Measurements from ENCODE around the gene PIK3IP1. TPM values are rescaled to one million over a fixed set of nuclear protein-coding genes. Genes with fewer than 3 reads are reported as not detected.

PIK3IP1 gene, protein sequence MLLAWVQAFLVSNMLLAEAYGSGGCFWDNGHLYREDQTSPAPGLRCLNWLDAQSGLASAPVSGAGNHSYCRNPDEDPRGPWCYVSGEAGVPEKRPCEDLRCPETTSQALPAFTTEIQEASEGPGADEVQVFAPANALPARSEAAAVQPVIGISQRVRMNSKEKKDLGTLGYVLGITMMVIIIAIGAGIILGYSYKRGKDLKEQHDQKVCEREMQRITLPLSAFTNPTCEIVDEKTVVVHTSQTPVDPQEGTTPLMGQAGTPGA
- total RNA-seq = 17.9 and 22.2 TPM in 2 replicates
- 19.5 and 22.4 TPM in 2 replicates for polyA plus RNA-seq

DNA sequence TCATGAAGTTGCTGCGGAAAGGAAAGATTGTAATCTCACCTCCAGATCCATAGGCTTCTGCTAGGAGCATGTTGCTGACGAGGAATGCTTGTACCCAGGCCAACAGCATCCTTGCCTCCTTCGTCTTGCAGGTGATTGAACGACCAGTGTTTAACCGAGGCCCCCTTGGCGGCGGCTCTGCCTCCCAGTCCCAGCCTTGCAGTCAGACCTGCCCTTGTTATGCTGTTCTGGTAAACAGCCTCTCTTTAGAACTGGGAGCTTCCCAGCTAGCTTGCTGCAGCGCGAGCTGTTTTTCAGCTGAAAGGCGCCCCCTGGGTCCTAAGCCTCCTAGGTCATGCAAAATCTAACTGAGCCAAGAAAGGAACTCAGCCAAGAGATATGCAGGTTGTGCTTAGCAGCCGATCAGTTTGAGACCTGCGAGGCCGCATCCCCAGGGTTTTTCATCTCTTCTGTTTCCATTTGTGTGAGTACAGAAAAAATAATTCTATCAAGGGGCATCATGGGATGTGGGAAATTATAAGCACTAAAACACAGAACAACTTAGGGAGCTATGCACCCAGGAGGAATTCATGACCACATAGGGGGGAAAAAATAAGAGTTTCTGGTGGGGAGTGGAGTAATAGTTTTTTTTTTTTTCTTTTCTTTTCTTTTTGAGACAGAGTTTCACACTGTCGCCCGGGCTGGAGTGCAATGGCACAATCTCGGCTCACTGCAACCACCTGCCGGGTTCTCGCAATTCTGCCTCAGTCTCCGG is at the start of gene PIK3IP1:
Gene PIK3IP1 (minus strand): TSS at position 253 of the 754 bp plus-strand sequence. CDS start 144 bp downstream, at position 109.
- H3K36me3 ChIP-seq (replicated peaks; ENCODE audit: insufficient read depth, low read depth) = no peaks in the 10 kb centered on the region
- peak within 1 kb of the TSS; percentile 41 for H3K4me3 ChIP-seq
- H2AFZ ChIP-seq = peak within 1 kb of the TSS; percentile 35
- no peaks in the 10 kb centered on the region for H3K9me2 ChIP-seq (replicated peaks; ENCODE audit: insufficient read depth)
- peaks cover 42% of the 10 kb centered on the region for H3K4me1 ChIP-seq (ENCODE audit: insufficient read depth)
- no peaks in the 10 kb centered on the region for H3K9me3 ChIP-seq (ENCODE audit: low read depth)
- no peaks in the 10 kb centered on the region for H4K20me1 ChIP-seq (ENCODE audit: insufficient read depth, poor library complexity, severe bottlenecking)
- TF ChIP-seq, protein P1, sequence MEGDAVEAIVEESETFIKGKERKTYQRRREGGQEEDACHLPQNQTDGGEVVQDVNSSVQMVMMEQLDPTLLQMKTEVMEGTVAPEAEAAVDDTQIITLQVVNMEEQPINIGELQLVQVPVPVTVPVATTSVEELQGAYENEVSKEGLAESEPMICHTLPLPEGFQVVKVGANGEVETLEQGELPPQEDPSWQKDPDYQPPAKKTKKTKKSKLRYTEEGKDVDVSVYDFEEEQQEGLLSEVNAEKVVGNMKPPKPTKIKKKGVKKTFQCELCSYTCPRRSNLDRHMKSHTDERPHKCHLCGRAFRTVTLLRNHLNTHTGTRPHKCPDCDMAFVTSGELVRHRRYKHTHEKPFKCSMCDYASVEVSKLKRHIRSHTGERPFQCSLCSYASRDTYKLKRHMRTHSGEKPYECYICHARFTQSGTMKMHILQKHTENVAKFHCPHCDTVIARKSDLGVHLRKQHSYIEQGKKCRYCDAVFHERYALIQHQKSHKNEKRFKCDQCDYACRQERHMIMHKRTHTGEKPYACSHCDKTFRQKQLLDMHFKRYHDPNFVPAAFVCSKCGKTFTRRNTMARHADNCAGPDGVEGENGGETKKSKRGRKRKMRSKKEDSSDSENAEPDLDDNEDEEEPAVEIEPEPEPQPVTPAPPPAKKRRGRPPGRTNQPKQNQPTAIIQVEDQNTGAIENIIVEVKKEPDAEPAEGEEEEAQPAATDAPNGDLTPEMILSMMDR (IDR thresholded peaks at IDR 0.05; ENCODE audit: poor library complexity) = no peak
- TF ChIP-seq EZH2 (IDR thresholded peaks at IDR 0.05; ENCODE audit: borderline replicate concordance) (no peak), EZH2phosphoT487 (IDR thresholded peaks at IDR 0.05; ENCODE audit: low read depth, severe bottlenecking, unreplicated experiment) (no peak)
- no peaks in the 10 kb centered on the region for H3K79me2 ChIP-seq
- peak; percentile 92 for DNase-seq (ENCODE audit: low spot score)
- H3K27me3 ChIP-seq = no peaks in the 10 kb centered on the region
- H3K27ac ChIP-seq = peak within 1 kb of the TSS; percentile 77
- 25% methylated on average over 19 of the region's 19 CpGs for WGBS (ENCODE audit: low lambda C conversion rate, missing lambda C conversion rate)
- peak within 1 kb of the TSS; percentile 95 for H3K4me2 ChIP-seq

DNA sequence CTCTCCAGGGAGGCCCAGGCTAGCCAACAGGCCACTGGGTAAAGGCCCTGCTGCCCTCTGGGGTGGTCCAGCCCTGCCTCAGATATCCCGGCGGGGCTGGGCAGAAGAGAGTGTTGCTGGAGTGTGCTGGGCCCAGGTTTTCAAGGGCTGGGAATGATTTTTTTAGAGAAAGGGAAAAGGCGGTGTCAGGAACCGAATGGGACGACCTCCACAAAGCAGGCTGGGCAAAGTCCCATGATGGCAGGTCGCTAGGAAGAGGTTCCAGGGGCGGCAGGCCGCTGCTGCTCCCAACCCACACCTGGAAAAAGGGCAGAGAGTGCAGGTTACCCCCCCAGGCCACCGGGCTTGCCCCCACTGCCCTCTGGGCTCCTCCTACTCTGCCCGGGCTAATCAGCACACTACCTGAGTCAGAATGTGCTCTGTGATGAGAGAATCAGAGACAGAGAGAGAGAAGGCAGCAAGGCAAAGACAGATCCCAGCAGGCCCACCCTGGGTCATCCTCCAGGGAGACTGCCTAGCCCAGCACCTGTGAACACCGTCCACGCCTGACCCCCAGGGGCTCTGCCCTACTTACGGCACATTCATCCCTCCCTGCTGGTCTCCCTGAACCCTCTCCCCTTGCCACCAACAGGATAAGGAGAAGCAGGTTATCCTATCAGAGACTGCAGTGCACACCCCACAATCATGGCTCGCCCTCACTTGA is 49.2 kb upstream of the PIK3IP1 start:
- H3K27me3 ChIP-seq = no peaks in the 10 kb centered on the region
- peaks cover 76% of the 10 kb centered on the region for H3K79me2 ChIP-seq
- WGBS (ENCODE audit: low lambda C conversion rate, missing lambda C conversion rate) = 85% methylated on average over 14 of the region's 14 CpGs
- no peaks in the 10 kb centered on the region for H3K9me3 ChIP-seq (ENCODE audit: low read depth)
- H3K4me2 ChIP-seq = peak overlapping the region; percentile 100
- peaks cover 63% of the 10 kb centered on the region for H4K20me1 ChIP-seq (ENCODE audit: insufficient read depth, poor library complexity, severe bottlenecking)
- no peak overlapping the region for H3K4me3 ChIP-seq
- peak; percentile 19 for DNase-seq (ENCODE audit: low spot score)
- TF ChIP-seq EZH2phosphoT487 (IDR thresholded peaks at IDR 0.05; ENCODE audit: low read depth, severe bottlenecking, unreplicated experiment) (no peak), EZH2 (IDR thresholded peaks at IDR 0.05; ENCODE audit: borderline replicate concordance) (no peak)
- TF ChIP-seq, protein P1 (IDR thresholded peaks at IDR 0.05; ENCODE audit: poor library complexity) = no peak
- H3K9me2 ChIP-seq (replicated peaks; ENCODE audit: insufficient read depth) = no peaks in the 10 kb centered on the region
- peak overlapping the region; percentile 84 for H3K27ac ChIP-seq
- no peak overlapping the region for H2AFZ ChIP-seq
- H3K36me3 ChIP-seq (replicated peaks; ENCODE audit: insufficient read depth, low read depth) = no peaks in the 10 kb centered on the region
- H3K4me1 ChIP-seq (ENCODE audit: insufficient read depth) = peaks cover 64% of the 10 kb centered on the region

DNA sequence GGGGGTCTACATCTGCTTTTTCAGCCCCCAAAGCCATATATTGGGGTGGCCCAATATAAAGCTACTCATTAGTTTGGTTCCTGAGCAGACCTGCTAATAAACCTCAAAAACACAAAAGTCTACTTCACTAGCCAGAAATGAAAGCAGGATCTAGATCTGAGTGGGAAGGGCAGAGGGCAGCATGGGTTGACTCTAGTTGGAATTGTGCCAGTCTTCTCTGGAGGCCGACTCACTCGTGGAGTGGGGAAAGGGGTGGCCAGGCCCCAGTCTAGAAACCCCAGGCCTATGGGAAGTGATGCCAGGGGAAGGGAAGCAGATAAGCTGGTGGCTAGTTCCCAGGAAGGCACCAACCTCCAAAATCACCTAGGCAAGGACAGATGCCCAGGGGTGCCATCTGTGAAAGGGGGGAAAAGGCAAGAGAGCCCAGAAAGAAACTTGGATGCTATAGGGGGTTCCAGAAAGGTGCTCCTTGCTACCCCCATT is 48.5 kb upstream of the PIK3IP1 start:
- WGBS (ENCODE audit: low lambda C conversion rate, missing lambda C conversion rate) = 77% methylated on average over 2 of the region's 2 CpGs
- no peaks in the 10 kb centered on the region for H3K27me3 ChIP-seq
- no peaks in the 10 kb centered on the region for H3K9me3 ChIP-seq (ENCODE audit: low read depth)
- DNase-seq (ENCODE audit: low spot score) = no peak
- H3K9me2 ChIP-seq (replicated peaks; ENCODE audit: insufficient read depth) = no peaks in the 10 kb centered on the region
- H3K4me1 ChIP-seq (ENCODE audit: insufficient read depth) = peaks cover 64% of the 10 kb centered on the region
- peak overlapping the region; percentile 100 for H3K4me2 ChIP-seq
- no peak overlapping the region for H3K4me3 ChIP-seq
- peaks cover 81% of the 10 kb centered on the region for H3K79me2 ChIP-seq
- peaks cover 63% of the 10 kb centered on the region for H4K20me1 ChIP-seq (ENCODE audit: insufficient read depth, poor library complexity, severe bottlenecking)
- no peaks in the 10 kb centered on the region for H3K36me3 ChIP-seq (replicated peaks; ENCODE audit: insufficient read depth, low read depth)
- H2AFZ ChIP-seq = no peak overlapping the region
- TF ChIP-seq EZH2 (IDR thresholded peaks at IDR 0.05; ENCODE audit: borderline replicate concordance) = no peak
- TF ChIP-seq, protein P1 (IDR thresholded peaks at IDR 0.05; ENCODE audit: poor library complexity) = no peak
- no peak for TF ChIP-seq EZH2phosphoT487 (IDR thresholded peaks at IDR 0.05; ENCODE audit: low read depth, severe bottlenecking, unreplicated experiment)
- H3K27ac ChIP-seq = peak overlapping the region; percentile 84

Data from hepatocyte (in vitro differentiated cells).